Gastrocnemius medialis (tissue), 4 donors: Measurements from ENCODE around the gene ABTB2.

Source experiments
- POLR2A ChIP-seq, 2 donors: fragments of 450-650 bp; IDR thresholded peaks; one replicate each; pipeline ENCODE4 v1.6.1; 2017; ENCODE audit warnings: antibody characterized with exemption in 2 of 2, mild to moderate bottlenecking in 2 of 2, moderate library complexity in 2 of 2
- TF ChIP-seq, protein P1 (sequence below), 5 experiments: fragments of 450-650 bp in 3 of 5; fragments of 200-600 bp in 2 of 5; sonication (generic) in 2 of 5; IDR thresholded peaks in 4 of 5; conservative IDR thresholded peaks in 1 of 5; 1 replicate in 4 of 5; 2 replicates in 1 of 5; pipeline ENCODE4 v1.5.1; 2016 to 2019; ENCODE audit warnings: antibody characterized with exemption in 5 of 5, mild to moderate bottlenecking in 3 of 5, moderate library complexity in 3 of 5

- TF ChIP-seq, protein P1, sequence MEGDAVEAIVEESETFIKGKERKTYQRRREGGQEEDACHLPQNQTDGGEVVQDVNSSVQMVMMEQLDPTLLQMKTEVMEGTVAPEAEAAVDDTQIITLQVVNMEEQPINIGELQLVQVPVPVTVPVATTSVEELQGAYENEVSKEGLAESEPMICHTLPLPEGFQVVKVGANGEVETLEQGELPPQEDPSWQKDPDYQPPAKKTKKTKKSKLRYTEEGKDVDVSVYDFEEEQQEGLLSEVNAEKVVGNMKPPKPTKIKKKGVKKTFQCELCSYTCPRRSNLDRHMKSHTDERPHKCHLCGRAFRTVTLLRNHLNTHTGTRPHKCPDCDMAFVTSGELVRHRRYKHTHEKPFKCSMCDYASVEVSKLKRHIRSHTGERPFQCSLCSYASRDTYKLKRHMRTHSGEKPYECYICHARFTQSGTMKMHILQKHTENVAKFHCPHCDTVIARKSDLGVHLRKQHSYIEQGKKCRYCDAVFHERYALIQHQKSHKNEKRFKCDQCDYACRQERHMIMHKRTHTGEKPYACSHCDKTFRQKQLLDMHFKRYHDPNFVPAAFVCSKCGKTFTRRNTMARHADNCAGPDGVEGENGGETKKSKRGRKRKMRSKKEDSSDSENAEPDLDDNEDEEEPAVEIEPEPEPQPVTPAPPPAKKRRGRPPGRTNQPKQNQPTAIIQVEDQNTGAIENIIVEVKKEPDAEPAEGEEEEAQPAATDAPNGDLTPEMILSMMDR (IDR thresholded peaks at IDR 0.05 in 4 of 5, conservative IDR thresholded peaks at IDR 0.05 in 1 of 5): no peak
- no peak for TF ChIP-seq POLR2A (IDR thresholded peaks at IDR 0.05)
These were observed 159.3 kb downstream of the ABTB2 start for GRCh38 chr11:34198523-34198922.
